ENCODE data around the gene TRAF5.

TRAF5 gene

GRCh38 chr1:211361202-211361601 is 34.6 kb downstream of the TRAF5 start:
- Histone ChIP-seq H3K9ac (ENCODE audit: low read depth, low read length, poor library complexity, severe bottlenecking) (no peak overlapping the region), H3F3A (ENCODE audit: low read depth) (no peaks in the 10 kb centered on the region), H3K27me3 (ENCODE audit: insufficient read depth, low read length, poor library complexity, severe bottlenecking) (no peaks in the 10 kb centered on the region), H3K9me2 (replicated peaks; ENCODE audit: low read depth, low read length) (no peaks in the 10 kb centered on the region), H3K79me2 (ENCODE audit: insufficient read depth, low read length) (peaks cover 7% of the 10 kb centered on the region), H3K4me3 (ENCODE audit: low read length, poor library complexity, severe bottlenecking) (no peak overlapping the region), H2AFZ (ENCODE audit: low read length) (no peak overlapping the region), H4K20me1 (ENCODE audit: insufficient read depth, low read length, poor library complexity, severe bottlenecking) (no peaks in the 10 kb centered on the region), H3K4me1 (ENCODE audit: insufficient read depth, low read length, poor library complexity, severe bottlenecking) (peaks cover 8% of the 10 kb centered on the region), H3K36me3 (ENCODE audit: insufficient read depth, low read length) (peaks cover 93% of the 10 kb centered on the region), H3K4me2 (ENCODE audit: low read depth, low read length, poor library complexity, severe bottlenecking) (no peak overlapping the region), H3K9me3 (ENCODE audit: insufficient read depth, low read depth, low read length) (no peaks in the 10 kb centered on the region)
- no peak for TF ChIP-seq EZH2phosphoT487 (IDR thresholded peaks at IDR 0.05; ENCODE audit: borderline replicate concordance)
- TF ChIP-seq CTCF (conservative IDR thresholded peaks at IDR 0.05; ENCODE audit: low read length), result no peak

- H3K9me3 ChIP-seq (ENCODE audit: insufficient read depth, low read depth, low read length), result no peaks in the 10 kb centered on the region
- H4K20me1 ChIP-seq (ENCODE audit: insufficient read depth, low read length, poor library complexity, severe bottlenecking), result no peaks in the 10 kb centered on the region
- H3K9ac ChIP-seq (ENCODE audit: low read depth, low read length, poor library complexity, severe bottlenecking), result no peak overlapping the region
- no peaks in the 10 kb centered on the region for H3K4me1 ChIP-seq (ENCODE audit: insufficient read depth, low read length, poor library complexity, severe bottlenecking)
- no peaks in the 10 kb centered on the region for H3F3A ChIP-seq (ENCODE audit: low read depth)
- H2AFZ ChIP-seq (ENCODE audit: low read length), result no peak overlapping the region
- TF ChIP-seq CTCF (conservative IDR thresholded peaks at IDR 0.05; ENCODE audit: low read length), result no peak
- no peak for TF ChIP-seq EZH2phosphoT487 (IDR thresholded peaks at IDR 0.05; ENCODE audit: borderline replicate concordance)
- H3K4me3 ChIP-seq (ENCODE audit: low read length, poor library complexity, severe bottlenecking), result no peak overlapping the region
- H3K36me3 ChIP-seq (ENCODE audit: insufficient read depth, low read length), result peaks cover 94% of the 10 kb centered on the region; the same call in 1 of the 2 replicates
- no peak overlapping the region for H3K4me2 ChIP-seq (ENCODE audit: low read depth, low read length, poor library complexity, severe bottlenecking)
- H3K79me2 ChIP-seq (ENCODE audit: insufficient read depth, low read length), result no peaks in the 10 kb centered on the region
- H3K9me2 ChIP-seq (replicated peaks; ENCODE audit: low read depth, low read length), result no peaks in the 10 kb centered on the region
- H3K27me3 ChIP-seq (ENCODE audit: insufficient read depth, low read length, poor library complexity, severe bottlenecking), result no peaks in the 10 kb centered on the region
Measured at GRCh38 chr1:211369640-211370039, 43.0 kb downstream of the TRAF5 start.

- Histone ChIP-seq H3K36me3 (ENCODE audit: insufficient read depth, low read length) (peaks cover 94% of the 10 kb centered on the region; the same call in 1 of the 2 replicates), H3K9ac (ENCODE audit: low read depth, low read length, poor library complexity, severe bottlenecking) (no peak overlapping the region), H3K4me3 (ENCODE audit: low read length, poor library complexity, severe bottlenecking) (no peak overlapping the region), H3K4me2 (ENCODE audit: low read depth, low read length, poor library complexity, severe bottlenecking) (no peak overlapping the region), H3K79me2 (ENCODE audit: insufficient read depth, low read length) (no peaks in the 10 kb centered on the region), H4K20me1 (ENCODE audit: insufficient read depth, low read length, poor library complexity, severe bottlenecking) (no peaks in the 10 kb centered on the region), H2AFZ (ENCODE audit: low read length) (no peak overlapping the region), H3F3A (ENCODE audit: low read depth) (no peaks in the 10 kb centered on the region), H3K27me3 (ENCODE audit: insufficient read depth, low read length, poor library complexity, severe bottlenecking) (no peaks in the 10 kb centered on the region), H3K9me2 (replicated peaks; ENCODE audit: low read depth, low read length) (no peaks in the 10 kb centered on the region), H3K4me1 (ENCODE audit: insufficient read depth, low read length, poor library complexity, severe bottlenecking) (no peaks in the 10 kb centered on the region), H3K9me3 (ENCODE audit: insufficient read depth, low read depth, low read length) (no peaks in the 10 kb centered on the region)
- TF ChIP-seq EZH2phosphoT487 (IDR thresholded peaks at IDR 0.05; ENCODE audit: borderline replicate concordance), result no peak
- TF ChIP-seq CTCF (conservative IDR thresholded peaks at IDR 0.05; ENCODE audit: low read length), result no peak
Measured at GRCh38 chr1:211370669-211371068, 44.0 kb downstream of the TRAF5 start.
